Fibroblast of lung (primary cell): ENCODE measurements around the gene MAGEB3. TPM values are rescaled to one million over a fixed set of nuclear protein-coding genes. Genes with fewer than 3 reads are reported as not detected.

Experiments used
- DNase-seq, 2 donors: peaks; one replicate each; pipeline versions ENCODE4 v3.0.0 to v3.0.0-alpha.2; 2010; ENCODE audit warnings: low read depth in 2 of 2
- H2AFZ ChIP-seq: 2 replicates; pipeline ENCODE4 v1.5.1; 2012; ENCODE audit warnings: low read length, control low read depth, inconsistent platforms
- H3K27ac ChIP-seq: 2 replicates; pipeline ENCODE4 v1.5.1; 2011; ENCODE audit warnings: low read length, control low read depth; ENCODE audit not compliant: insufficient read depth
- H3K27me3 ChIP-seq: 2 replicates; pipeline ENCODE4 v1.5.1; 2011; ENCODE audit warnings: mild to moderate bottlenecking, low read length; ENCODE audit not compliant: control insufficient read depth, insufficient read depth
- H3K36me3 ChIP-seq: 2 replicates; pipeline ENCODE4 v1.5.1; 2011; ENCODE audit warnings: low read length; ENCODE audit not compliant: control insufficient read depth, insufficient read depth
- H3K4me1 ChIP-seq: 2 replicates; pipeline ENCODE4 v1.5.1; 2011; ENCODE audit warnings: low read length; ENCODE audit not compliant: control insufficient read depth, insufficient read depth; ENCODE audit errors: extremely low read depth
- H3K4me2 ChIP-seq: 2 replicates; pipeline ENCODE4 v1.5.1; 2011; ENCODE audit warnings: low read length, control low read depth; ENCODE audit not compliant: insufficient read depth; ENCODE audit errors: extremely low read depth
- H3K4me3 ChIP-seq, 4 experiments: fragments of 200-600 bp in 1 of 4; sonication (generic) in 1 of 4; replicated peaks in 1 of 4; 2 replicates each; pipeline ENCODE4 v1.5.1; 2011 to 2016; ENCODE audit warnings: low read length in 4 of 4, low read depth in 3 of 4, mild to moderate bottlenecking in 3 of 4, control low read depth in 2 of 4, inconsistent platforms in 1 of 4, mixed read lengths in 1 of 4; ENCODE audit not compliant: insufficient read depth in 1 of 4; ENCODE audit errors: control extremely low read depth in 1 of 4
- H3K79me2 ChIP-seq: 2 replicates; pipeline ENCODE4 v1.5.1; 2012; ENCODE audit warnings: mild to moderate bottlenecking, low read length, inconsistent platforms; ENCODE audit not compliant: control insufficient read depth, insufficient read depth
- H3K9ac ChIP-seq: 2 replicates; pipeline ENCODE4 v1.5.1; 2011; ENCODE audit warnings: mild to moderate bottlenecking, low read length, control low read depth; ENCODE audit not compliant: insufficient read depth
- H3K9me3 ChIP-seq: 2 replicates; pipeline ENCODE4 v1.5.1; 2012; ENCODE audit warnings: low read depth, low read length; ENCODE audit not compliant: control insufficient read depth, insufficient read depth
- H4K20me1 ChIP-seq: 2 replicates; pipeline ENCODE4 v1.5.1; 2011; ENCODE audit warnings: low read length; ENCODE audit not compliant: control insufficient read depth, insufficient read depth; ENCODE audit errors: extremely low read depth
- CTCF ChIP-seq, 2 donors: IDR thresholded peaks in 1 of 2; conservative IDR thresholded peaks in 1 of 2; 1 replicate in 1 of 2; 2 replicates in 1 of 2; pipeline ENCODE4 v1.5.1; 2011 to 2012; ENCODE audit warnings: low read length in 2 of 2, control low read depth in 1 of 2, inconsistent platforms in 1 of 2, low read depth in 1 of 2, mild to moderate bottlenecking in 1 of 2
- EZH2 ChIP-seq: IDR thresholded peaks from 2 replicates; pipeline ENCODE4 v1.5.1; 2012; ENCODE audit warnings: low read length, control low read depth, mild to moderate bottlenecking; ENCODE audit errors: missing control alignments
- polyA plus RNA-seq, 2 donors: library from polyadenylated mRNA; depleted of rRNA in 1 of 2; stranded (reverse) in 1 of 2; unstranded in 1 of 2; fragments of >200 nt; gene quantifications; 2 replicates each; pipeline ENCODE4 v1.2.1, GENCODE V29; 2011 to 2012; ENCODE audit warnings: missing spikeins in 1 of 2
- total RNA-seq: library from RNA; depleted of rRNA; stranded (reverse); fragments of >200 nt; gene quantifications from 2 replicates; pipeline ENCODE4 v1.2.1, GENCODE V29; 2014

Gene MAGEB3
- total and polyA plus RNA-seq, 2 donors (not counting 1 experiment from before 2014, with no cell fraction given) = not detected

DNA sequence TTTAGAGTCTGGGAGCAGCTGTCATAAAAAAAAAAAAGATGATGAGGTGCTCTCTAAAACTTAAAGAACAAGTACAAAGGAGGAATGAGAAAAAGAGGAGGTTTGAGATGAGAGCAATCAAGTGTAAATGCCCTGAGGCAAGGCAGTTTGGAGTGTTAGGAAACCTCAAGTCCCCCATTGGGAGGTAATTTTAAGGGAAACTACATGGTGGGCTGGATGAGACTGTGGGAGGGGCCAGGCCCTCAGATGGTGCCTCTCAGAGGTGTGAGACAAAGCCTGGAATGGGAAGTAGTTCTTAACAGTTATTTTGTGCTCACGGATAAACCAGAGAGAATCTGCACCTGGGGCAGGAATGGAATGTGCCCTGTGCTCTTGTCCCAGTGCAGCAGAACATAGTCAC lies 1.9 kb upstream of the MAGEB3 start:
- no peak overlapping the region for H3K9ac ChIP-seq
- TF ChIP-seq EZH2 (no peak), CTCF (conservative IDR thresholded peaks at IDR 0.05 in 1 of 2, IDR thresholded peaks at IDR 0.05 in 1 of 2; ENCODE audit: low read depth in 1 of 2, low read length in 2 of 2) (no peak)
- H2AFZ ChIP-seq = no peak overlapping the region
- no peak overlapping the region for H3K4me3 ChIP-seq
- H4K20me1 ChIP-seq = no peaks in the 10 kb centered on the region
- DNase-seq = no peak
- H3K4me1 ChIP-seq = no peaks in the 10 kb centered on the region
- no peak overlapping the region for H3K27ac ChIP-seq
- H3K36me3 ChIP-seq = no peaks in the 10 kb centered on the region
- H3K9me3 ChIP-seq = no peaks in the 10 kb centered on the region
- H3K27me3 ChIP-seq = no peaks in the 10 kb centered on the region
- H3K79me2 ChIP-seq = no peaks in the 10 kb centered on the region
- no peak overlapping the region for H3K4me2 ChIP-seq

DNA sequence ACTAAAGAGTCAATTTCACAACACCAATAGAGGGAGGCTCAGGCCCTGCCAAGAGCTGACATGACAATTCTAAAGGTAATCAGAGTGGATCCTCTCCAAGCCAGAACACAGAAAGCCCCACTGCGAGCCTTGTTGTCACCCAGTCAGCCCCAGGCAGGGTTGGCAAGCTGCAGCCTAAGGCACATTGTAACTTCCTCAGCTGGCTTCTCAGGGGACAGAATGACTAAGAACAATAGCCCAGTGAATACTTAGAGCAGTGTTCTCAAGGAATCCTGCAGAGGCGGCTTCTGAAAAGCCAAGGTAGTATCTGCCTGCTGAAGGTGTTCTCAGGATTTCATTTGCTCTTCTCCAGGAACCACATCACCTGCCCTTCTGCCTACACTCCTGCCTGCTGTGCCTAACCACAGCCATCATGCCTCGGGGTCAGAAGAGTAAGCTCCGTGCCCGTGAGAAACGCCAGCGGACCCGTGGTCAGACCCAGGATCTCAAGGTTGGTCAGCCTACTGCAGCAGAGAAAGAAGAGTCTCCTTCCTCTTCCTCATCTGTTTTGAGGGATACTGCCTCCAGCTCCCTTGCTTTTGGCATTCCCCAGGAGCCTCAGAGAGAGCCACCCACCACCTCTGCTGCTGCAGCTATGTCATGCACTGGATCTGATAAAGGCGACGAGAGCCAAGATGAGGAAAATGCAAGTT lies 11.4 kb downstream of the MAGEB3 start, which contains the start of gene MAGEB4:
Gene MAGEB4 (plus strand): TSS at position 277 of the 692 bp plus-strand sequence. CDS start 136 bp downstream, at position 413.
- no peak for TF ChIP-seq EZH2
- TF ChIP-seq CTCF (conservative IDR thresholded peaks at IDR 0.05 in 1 of 2, IDR thresholded peaks at IDR 0.05 in 1 of 2; ENCODE audit: low read depth in 1 of 2, low read length in 2 of 2) = no peak
- Histone ChIP-seq H3K9ac (no peak within 1 kb of the TSS), H3K9me3 (no peaks in the 10 kb centered on the region), H3K79me2 (no peaks in the 10 kb centered on the region), H2AFZ (no peak within 1 kb of the TSS), H3K4me1 (no peaks in the 10 kb centered on the region), H3K36me3 (no peaks in the 10 kb centered on the region), H3K4me3 (no peak within 1 kb of the TSS), H3K27me3 (no peaks in the 10 kb centered on the region), H4K20me1 (no peaks in the 10 kb centered on the region), H3K4me2 (no peak within 1 kb of the TSS), H3K27ac (no peak within 1 kb of the TSS)
- no peak for DNase-seq

DNA sequence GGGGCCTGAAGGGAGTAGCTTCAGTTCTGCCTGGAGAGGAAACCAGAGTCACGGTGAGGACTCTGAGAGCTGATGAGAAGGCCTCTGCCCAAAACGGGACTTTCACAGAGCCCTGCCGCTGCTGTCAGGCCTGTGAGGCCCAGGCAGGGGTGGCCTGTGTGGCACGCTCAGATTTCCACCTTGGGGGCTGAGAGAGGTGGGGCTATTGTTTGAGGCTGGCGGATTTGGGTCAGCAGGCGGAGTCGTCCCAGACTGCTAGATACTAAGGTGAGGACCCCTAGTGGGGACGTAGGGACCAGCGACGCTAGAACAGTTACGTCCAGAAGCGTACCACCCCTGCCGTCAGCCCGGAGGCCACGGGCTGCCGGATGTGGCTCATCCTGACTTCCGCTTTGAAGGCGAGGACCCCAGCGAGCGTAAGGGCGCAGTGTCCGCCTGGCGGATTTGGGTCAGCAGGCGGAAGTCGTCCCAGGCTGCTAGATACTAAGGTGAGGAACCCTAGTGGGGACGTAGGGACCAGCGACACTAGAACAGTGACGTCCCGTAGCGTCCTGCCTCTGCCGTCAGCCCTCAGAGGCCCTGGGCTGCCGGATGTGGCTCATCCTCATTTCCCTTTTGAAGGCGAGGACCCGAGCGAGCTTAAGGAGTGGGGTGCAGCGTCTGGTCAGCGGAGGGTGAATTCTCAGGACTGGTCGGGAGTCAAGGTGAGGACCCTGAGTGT lies 16.5 kb downstream of the MAGEB3 start, which contains the start of gene MAGEB1:
Gene MAGEB1 (plus strand): TSS at position 378 of the 721 bp plus-strand sequence. CDS start 3,348 bp downstream, outside the sequence.
- TF ChIP-seq EZH2 = no peak
- no peak for TF ChIP-seq CTCF (conservative IDR thresholded peaks at IDR 0.05 in 1 of 2, IDR thresholded peaks at IDR 0.05 in 1 of 2; ENCODE audit: low read depth in 1 of 2, low read length in 2 of 2)
- no peak for DNase-seq
- no peaks in the 10 kb centered on the region for H3K79me2 ChIP-seq
- H3K9me3 ChIP-seq = no peaks in the 10 kb centered on the region
- H3K27me3 ChIP-seq = no peaks in the 10 kb centered on the region
- no peaks in the 10 kb centered on the region for H4K20me1 ChIP-seq
- H3K27ac ChIP-seq = no peak within 1 kb of the TSS
- H2AFZ ChIP-seq = no peak within 1 kb of the TSS
- no peaks in the 10 kb centered on the region for H3K4me1 ChIP-seq
- no peak within 1 kb of the TSS for H3K9ac ChIP-seq
- no peak within 1 kb of the TSS for H3K4me3 ChIP-seq
- H3K36me3 ChIP-seq = no peaks in the 10 kb centered on the region
- no peak within 1 kb of the TSS for H3K4me2 ChIP-seq
